DLD1 (cell line): ENCODE data around the gene ADH7.
"Not testable (repeated sequence)": the region's sequence is repeated elsewhere in the genome, so short reads cannot be mapped to it uniquely, and the experiment has no call there.

Experiments used
- in situ Hi-C: cut with HindIII; loops from 2 replicates; pipeline ENCODE4 v1.10.0; 2017; ENCODE audit warnings: low sequenced_read_pairs

ADH7 gene

GRCh38 chr4:99417125-99417524 is 18.0 kb downstream of the ADH7 start:
- in situ Hi-C loops: no loop called here

- in situ Hi-C loops: not testable (repeated sequence)
These were observed 19.4 kb downstream of the ADH7 start for GRCh38 chr4:99415762-99416161.

GRCh38 chr4:99414902-99415301 is 20.2 kb downstream of the ADH7 start:
- in situ Hi-C loops: not testable (repeated sequence)

- in situ Hi-C loops: no loop called here
These were observed 20.7 kb downstream of the ADH7 start for GRCh38 chr4:99414401-99414800.

GRCh38 chr4:99413140-99413539 is 22.0 kb downstream of the ADH7 start:
- in situ Hi-C loops: no loop called here

- in situ Hi-C loops: no loop called here
These were observed 24.1 kb downstream of the ADH7 start for GRCh38 chr4:99411041-99411440.

GRCh38 chr4:99410075-99410474 is 25.1 kb downstream of the ADH7 start:
- in situ Hi-C loops: no loop called here

- in situ Hi-C loops: no loop called here
These were observed 26.8 kb downstream of the ADH7 start for GRCh38 chr4:99408346-99408745.

- in situ Hi-C loops: no loop called here
These were observed 29.6 kb downstream of the ADH7 start for GRCh38 chr4:99405433-99406115.

GRCh38 chr4:99404595-99405287 is 30.4 kb downstream of the ADH7 start:
- in situ Hi-C loops: no loop called here

GRCh38 chr4:99403380-99404184 is 31.6 kb downstream of the ADH7 start:
- in situ Hi-C loops: no loop called here

GRCh38 chr4:99402765-99403164 is 32.4 kb downstream of the ADH7 start:
- in situ Hi-C loops: no loop called here

GRCh38 chr4:99400831-99401230 is 34.3 kb downstream of the ADH7 start:
- in situ Hi-C loops: no loop called here

GRCh38 chr4:99399017-99399416 is 36.1 kb downstream of the ADH7 start:
- in situ Hi-C loops: no loop called here

GRCh38 chr4:99395595-99396364 is 39.4 kb downstream of the ADH7 start:
- in situ Hi-C loops: no loop called here

GRCh38 chr4:99394896-99395295 is 40.2 kb downstream of the ADH7 start:
- in situ Hi-C loops: no loop called here

GRCh38 chr4:99390055-99390454 is 45.1 kb downstream of the ADH7 start:
- in situ Hi-C loops: no loop called here

GRCh38 chr4:99389606-99390005 is 45.5 kb downstream of the ADH7 start:
- in situ Hi-C loops: no loop called here

GRCh38 chr4:99383833-99384392 is 51.2 kb downstream of the ADH7 start:
- in situ Hi-C loops: no loop called here

- in situ Hi-C loops: no loop called here
These were observed 51.7 kb downstream of the ADH7 start for GRCh38 chr4:99383399-99383798.
